DMS53 treated with DMSO at 0.1 percent for 48 hours (cell line): ENCODE data around the gene CIDEB.

Experiments used
- DNase-seq: peaks from one replicate; lab custom pipeline; 2025; ENCODE audit not compliant: unreplicated experiment; lab: John Stamatoyannopoulos, UW

Gene CIDEB

GRCh38 chr14:24270537-24271133 is 37.1 kb downstream of the CIDEB start:
- DNase-seq: no peak

DNA sequence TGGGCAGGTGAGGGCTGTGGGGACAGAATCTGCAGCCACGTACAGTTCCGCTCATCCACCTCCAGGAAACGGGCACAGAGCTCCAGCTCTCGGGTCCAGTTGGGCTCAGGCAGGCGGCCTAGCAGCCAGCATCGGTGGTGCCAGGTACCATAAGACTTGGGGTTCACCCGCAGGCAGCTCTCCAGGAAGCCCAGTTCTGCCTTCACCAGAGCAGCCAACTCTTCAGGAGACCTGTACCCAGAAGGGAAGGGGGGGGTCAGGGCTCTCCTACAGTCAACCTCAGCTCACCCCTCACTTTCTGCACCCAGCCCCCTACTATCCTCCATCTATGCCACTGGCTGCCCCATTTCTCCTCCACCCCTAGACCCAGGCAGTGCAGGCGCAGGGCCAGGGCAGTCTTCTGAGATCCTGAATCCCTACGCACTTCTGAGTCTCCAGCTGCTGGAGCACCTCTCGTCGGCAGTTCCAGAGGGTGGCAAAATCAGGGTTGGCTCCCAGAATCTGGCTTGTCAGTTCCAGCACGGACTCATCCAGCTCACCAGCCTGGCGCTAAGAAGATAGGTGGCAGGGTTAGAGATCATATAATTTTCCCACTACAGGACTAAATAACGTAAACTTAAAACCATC is 37.8 kb downstream of the CIDEB start:
- DNase-seq: no peak

DNA sequence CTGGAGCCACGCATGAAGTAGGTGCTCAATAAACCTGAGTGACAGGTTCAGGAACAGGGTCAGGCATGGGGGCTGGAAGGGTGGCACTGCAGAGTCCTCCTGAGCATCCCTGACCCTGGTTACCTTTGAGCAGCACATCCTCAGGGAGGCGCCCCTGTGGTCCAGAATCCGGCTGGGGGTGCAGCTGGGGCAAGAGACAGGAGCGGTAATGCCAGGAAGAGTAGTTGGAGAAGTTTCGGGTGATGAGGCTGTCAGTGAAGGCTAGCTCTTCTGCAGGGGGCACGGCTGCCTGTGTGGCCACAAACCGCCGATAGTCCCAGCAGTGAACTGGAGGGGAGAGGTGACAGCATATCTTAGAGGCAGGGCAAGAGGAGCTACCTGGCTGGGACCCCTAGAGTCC is 38.4 kb downstream of the CIDEB start:
- DNase-seq: no peak

DNA sequence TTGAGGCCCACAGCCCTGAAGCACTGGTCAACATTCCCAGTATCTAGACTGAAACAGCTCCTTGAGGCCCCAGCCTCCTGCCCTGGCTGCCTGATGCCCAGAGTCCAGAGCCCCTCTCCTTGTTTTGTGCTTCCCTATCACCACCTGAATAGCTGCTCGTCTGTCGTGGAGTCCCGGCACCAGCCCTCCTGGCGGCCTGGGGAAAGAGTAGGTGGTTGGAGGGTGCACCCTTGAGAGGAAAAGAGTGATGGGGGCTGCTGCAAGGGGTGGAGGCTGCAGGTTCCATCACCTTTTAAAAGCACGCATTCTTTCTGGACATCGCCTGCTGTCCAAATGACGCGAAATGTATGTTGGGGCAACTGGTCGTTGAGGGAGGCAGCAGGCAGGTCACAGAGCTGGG is 39.6 kb downstream of the CIDEB start:
- no peak for DNase-seq

GRCh38 chr14:24267516-24267915 is 40.3 kb downstream of the CIDEB start:
- DNase-seq: no peak

DNA sequence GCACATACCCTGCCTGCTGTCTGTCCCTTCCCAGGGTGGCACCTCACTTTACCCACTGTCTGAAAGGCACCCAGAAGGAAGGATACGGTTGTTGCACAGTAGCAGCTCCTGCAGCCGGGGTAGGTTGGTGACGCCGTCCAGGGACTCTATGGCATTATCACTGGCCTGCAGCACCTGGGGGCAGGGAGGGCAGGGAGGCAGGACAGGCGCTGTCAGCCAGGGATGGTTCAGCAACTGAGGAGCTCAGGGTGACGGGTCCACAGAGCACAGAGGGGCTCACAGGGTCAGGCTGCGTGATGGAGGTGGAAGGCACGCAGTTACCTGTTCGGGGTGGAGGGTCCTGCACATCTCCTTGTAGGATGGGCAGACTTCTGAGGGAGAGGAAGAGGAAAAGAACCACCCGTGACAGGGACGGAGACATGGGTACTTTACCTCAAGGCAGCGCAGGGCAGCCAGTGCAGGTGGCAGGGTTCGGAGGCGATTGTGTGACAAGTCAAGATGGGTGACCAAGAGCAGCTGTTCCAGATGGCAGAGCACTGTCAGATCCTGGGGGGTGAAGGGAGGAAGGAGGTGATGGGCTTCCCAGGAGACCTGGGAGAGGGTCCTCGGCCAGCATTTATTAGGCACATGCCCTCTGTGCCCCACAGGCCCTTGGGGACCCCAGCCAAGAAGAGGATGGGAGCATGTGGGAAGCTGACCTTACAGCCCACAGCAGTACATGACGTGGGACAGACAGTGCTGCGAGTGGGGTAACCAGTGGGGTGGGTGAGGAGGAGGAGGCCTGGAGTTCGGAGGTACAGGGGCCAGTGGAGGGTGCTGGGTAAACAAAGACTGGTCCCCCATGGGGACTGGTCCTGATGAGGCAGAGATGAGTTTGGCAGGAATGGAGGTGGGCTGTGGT is 41.2 kb downstream of the CIDEB start:
- no peak for DNase-seq

DNA sequence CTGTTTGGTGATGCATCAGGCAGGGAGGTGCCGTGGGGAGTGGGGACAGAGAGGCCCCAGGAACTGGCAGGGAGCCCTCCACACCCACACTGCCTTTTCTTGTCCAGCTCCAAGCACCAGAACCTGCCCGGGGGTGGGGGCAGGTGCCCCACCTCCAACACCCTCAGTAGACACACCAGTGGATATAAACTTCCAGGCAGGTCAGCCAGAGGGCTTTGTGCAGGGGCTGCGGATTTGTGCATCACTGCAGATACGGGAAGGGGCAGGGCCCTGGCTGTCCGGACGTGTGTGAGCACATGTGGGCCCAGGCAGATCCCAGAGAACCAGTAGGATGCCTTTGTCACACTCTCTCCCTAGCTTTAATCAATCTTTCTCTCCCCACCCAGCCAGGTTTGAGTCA is 43.5 kb downstream of the CIDEB start:
- DNase-seq: no peak

GRCh38 chr14:24263848-24264247 is 43.9 kb downstream of the CIDEB start:
- no peak for DNase-seq

- DNase-seq: no peak
Observed at GRCh38 chr14:24262821-24263733, 44.7 kb downstream of the CIDEB start, which contains the start of gene TGM1. Gene TGM1 (minus strand): TSS chr14:24263177. CDS start chr14:24262352, 825 bp downstream.

DNA sequence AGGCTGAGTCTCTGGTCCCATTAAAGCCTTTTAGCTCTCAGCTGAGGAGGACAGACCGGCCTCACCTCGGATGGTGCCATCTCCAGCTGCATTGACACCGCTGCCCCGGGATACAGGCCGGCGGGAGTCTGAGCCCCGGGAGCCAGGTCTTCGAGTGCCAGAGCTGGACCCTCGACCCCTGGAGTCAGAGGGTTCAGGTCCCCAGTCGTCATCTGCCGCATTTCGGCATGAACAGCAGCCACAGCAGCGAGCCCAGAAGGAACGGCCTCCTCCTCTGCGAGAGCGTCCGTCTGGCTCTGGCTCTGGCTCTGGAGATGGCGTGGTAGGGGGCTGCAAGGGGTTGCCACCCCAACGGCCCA is 45.8 kb downstream of the CIDEB start:
- DNase-seq: no peak

DNA sequence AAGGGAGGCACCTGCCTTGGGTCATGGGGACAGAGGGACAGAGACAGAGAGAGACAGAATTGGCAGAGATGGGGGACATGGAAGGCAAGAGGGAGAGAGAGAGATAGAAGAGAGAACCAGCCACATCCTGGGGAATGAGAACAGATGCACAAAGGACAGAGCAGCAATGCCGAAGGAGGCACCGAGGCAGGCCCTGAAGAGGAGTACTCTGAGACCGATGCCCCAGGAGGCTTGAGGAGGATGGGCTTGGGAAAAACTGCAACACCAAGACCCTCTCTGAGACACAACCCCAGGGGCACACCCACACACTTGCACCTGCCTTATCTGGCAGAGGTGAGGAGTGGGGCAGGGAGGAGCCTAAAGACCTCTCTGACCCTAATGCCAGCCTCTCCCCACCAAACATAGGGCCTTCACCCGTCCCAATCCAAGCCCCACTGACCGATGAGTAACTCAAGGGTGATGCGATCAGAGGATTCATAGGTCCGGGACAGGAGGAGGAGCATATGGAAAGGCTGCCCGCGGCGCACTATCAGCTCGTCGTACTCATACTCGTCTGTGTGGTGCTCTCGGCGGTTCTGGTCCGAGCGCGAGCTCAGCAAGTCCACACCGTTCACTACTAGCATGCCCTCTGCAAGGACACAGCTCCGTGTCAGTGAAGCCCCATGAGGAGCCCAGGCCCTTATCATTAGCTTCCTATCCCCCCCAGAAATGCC is 46.4 kb downstream of the CIDEB start:
- no peak for DNase-seq

GRCh38 chr14:24260780-24261157 is 47.0 kb downstream of the CIDEB start:
- DNase-seq: no peak

- no peak for DNase-seq
Observed at GRCh38 chr14:24260026-24260779, 47.6 kb downstream of the CIDEB start.

DNA sequence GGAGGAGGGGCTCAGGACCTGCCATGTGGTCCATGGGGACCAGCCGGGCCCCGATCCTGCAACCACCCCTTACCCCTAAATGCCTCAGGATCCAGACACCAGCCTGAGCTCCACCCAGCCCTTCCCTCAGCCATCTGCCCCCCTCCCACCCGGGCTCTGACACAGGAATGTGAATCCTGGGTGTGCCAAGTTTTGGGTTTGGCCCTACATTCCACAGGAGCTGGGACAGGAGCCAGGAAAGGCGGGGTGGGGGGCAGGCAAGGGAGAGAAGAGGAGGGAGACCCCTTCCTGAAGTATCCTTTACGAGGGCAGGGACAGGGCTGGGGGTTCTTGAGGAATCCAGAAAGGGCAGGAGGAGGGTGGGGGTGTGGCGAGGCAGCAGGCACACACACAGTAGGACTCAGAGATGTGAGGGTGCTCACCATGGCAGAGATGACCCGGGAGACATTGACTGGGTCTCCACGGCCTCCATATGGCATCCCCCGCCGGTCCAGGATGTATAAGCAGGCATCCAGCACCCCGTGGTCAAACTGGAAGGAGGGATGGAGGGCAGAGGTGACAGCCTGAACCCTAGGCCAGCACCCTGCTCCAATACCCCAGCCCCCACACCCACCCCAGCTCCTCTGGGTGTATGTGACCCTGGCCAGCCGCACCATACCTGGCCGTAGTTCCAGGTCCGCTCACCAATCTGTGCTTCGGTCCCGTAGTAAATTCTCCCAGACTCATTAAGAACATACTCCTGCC is 48.3 kb downstream of the CIDEB start:
- DNase-seq: no peak

DNA sequence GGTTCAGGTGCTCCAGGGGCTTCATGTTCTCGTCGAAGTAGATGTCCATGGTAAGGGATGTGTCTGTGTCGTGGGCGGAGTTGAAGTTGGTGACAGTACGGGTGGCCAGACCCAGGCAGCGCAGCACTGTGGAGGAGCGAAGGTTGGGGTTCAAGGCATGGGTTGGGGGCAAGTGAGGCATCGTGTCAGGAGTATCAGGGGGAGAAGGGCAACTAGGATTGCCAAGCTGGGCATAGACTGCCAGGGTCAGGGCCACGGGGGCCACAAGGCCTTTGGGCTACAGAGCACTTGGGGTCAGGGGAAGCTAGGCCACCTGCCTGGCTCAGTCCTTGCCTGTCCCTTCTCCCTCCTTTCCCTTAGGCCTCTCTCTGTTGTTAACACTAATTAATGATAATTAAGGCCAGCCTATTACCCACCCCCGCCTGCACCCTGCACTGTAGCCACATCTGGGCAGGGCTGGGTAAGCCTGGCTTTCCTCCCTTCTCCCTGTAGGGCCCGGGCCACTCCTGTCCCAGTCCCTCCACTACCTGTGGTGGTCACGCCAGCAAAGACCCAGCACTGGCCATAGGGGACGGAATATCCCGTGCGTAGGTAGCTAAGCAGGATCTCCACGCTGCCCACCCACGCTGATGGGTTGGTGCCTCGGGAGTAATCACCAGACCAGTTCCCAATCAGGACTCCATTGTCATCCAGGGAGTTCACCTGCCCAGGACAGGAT is 49.1 kb downstream of the CIDEB start:
- DNase-seq: no peak

DNA sequence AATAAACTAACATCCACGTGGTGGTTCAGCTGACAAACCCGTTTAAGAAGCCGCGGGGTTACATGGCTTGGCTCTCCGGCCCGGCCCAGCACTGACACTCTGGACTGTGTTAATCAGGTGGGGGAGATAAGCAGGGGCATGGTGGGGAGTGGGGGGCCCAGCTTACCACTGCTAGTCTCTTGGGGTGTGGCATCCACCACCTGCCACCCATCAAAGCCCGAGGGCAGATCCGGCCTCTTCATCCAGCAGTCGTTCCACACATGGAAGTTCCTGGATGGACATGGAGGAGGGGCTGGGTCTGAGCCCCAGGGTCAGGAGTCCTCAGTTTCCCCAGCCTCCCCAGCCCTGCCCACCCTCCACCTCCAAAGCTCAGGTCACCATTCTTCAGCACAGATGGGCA is 49.7 kb downstream of the CIDEB start:
- no peak for DNase-seq

DNA sequence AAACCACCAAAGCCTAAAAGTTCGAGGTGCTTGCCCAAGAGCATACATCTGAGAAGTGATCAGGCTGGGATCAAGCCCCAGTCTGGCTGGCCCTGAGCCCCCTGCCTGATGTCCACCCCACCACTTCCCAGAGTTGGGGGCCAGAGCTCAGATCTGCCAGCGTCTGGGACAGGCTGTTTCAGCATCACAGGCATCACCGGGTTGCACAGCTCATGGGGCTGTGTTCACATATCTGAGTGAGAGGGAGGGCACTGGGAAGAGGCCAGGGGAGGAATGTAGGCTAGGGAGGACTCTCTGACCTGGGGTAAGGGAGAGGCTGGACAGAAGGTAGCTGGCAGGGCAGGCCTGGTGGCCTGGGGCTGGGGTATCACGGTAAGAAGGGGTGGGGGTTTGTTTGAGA is 50.8 kb downstream of the CIDEB start:
- DNase-seq: no peak

DNA sequence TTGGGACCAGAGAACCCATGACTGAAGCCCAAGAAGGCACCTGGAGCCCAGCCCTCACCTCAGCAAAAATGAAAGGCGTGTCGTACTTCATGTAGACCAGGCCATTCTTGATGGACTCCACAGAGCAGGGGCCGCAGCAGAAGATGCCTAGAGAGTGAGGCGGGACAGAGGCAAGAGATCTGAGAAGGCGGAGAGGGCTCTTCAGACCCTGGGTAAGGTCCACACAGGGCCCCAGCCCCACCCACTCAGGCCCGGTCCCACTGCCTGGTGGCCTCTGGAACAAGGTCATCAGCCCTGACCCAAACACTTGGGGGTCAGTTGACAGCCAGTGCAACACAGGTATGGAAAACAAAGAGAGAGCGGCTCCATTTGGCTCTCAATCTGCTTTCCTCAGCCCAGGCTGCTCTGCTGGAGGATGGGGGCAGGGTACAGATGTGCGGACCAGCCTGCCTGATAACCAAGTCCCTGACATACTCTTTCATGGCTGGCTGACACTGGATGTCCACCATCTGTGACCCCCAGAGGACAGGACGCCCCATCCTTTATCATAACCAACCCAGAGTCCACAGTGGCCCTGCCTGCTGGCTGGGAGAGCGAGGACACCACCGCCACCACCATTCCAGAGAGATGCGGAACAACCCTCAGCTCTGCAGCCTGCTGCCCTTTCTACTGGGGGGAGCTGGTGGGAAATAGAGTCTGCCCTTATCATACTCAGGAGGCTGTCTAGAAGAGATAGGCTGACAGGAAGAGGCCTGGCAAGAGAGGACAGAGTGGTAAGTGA is 51.7 kb downstream of the CIDEB start:
- DNase-seq: no peak
